ENCODE results near the gene CDK5.

CDK5 gene

GRCh38 chr7:151040616-151041375 is 16.9 kb downstream of the CDK5 start:
- H3K9ac ChIP-seq (ENCODE audit: low read length), result no peak overlapping the region
- no peaks in the 10 kb centered on the region for H3K4me1 ChIP-seq (ENCODE audit: insufficient read depth, low read length, severe bottlenecking)
- no peaks in the 10 kb centered on the region for H3K27me3 ChIP-seq (ENCODE audit: insufficient read depth, low read length)
- H3K27ac ChIP-seq (ENCODE audit: low read depth, low read length, poor library complexity, severe bottlenecking), result no peak overlapping the region
- H3K9me3 ChIP-seq (ENCODE audit: low read length), result no peaks in the 10 kb centered on the region
- no peak overlapping the region for H3K4me3 ChIP-seq (ENCODE audit: low read depth, low read length, poor library complexity, severe bottlenecking)
- no peaks in the 10 kb centered on the region for H3F3A ChIP-seq (ENCODE audit: insufficient read depth, low read length)
- no peaks in the 10 kb centered on the region for H3K9me2 ChIP-seq (ENCODE audit: low read depth, low read length)
- no peak for TF ChIP-seq EZH2 (IDR thresholded peaks at IDR 0.05; ENCODE audit: borderline replicate concordance, low read length)
- TF ChIP-seq, protein P1, sequence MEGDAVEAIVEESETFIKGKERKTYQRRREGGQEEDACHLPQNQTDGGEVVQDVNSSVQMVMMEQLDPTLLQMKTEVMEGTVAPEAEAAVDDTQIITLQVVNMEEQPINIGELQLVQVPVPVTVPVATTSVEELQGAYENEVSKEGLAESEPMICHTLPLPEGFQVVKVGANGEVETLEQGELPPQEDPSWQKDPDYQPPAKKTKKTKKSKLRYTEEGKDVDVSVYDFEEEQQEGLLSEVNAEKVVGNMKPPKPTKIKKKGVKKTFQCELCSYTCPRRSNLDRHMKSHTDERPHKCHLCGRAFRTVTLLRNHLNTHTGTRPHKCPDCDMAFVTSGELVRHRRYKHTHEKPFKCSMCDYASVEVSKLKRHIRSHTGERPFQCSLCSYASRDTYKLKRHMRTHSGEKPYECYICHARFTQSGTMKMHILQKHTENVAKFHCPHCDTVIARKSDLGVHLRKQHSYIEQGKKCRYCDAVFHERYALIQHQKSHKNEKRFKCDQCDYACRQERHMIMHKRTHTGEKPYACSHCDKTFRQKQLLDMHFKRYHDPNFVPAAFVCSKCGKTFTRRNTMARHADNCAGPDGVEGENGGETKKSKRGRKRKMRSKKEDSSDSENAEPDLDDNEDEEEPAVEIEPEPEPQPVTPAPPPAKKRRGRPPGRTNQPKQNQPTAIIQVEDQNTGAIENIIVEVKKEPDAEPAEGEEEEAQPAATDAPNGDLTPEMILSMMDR (IDR thresholded peaks at IDR 0.05; ENCODE audit: low read length), result no peak
- no peak overlapping the region for H3K4me2 ChIP-seq (ENCODE audit: low read length)
- no peaks in the 10 kb centered on the region for H4K20me1 ChIP-seq (ENCODE audit: insufficient read depth, low read length)
- no peak overlapping the region for H2AFZ ChIP-seq (ENCODE audit: low read length)
- H3K36me3 ChIP-seq (ENCODE audit: insufficient read depth, low read length), result peaks cover 30% of the 10 kb centered on the region
- no peaks in the 10 kb centered on the region for H3K79me2 ChIP-seq (ENCODE audit: insufficient read depth, low read length)

GRCh38 chr7:151039850-151040548 is 17.7 kb downstream of the CDK5 start:
- Histone ChIP-seq H4K20me1 (ENCODE audit: insufficient read depth, low read length) (no peaks in the 10 kb centered on the region), H3F3A (ENCODE audit: insufficient read depth, low read length) (no peaks in the 10 kb centered on the region), H3K4me2 (ENCODE audit: low read length) (no peak overlapping the region), H3K9me2 (ENCODE audit: low read depth, low read length) (no peaks in the 10 kb centered on the region), H3K36me3 (ENCODE audit: insufficient read depth, low read length) (peaks cover 30% of the 10 kb centered on the region; the same call in 1 of the 2 replicates), H3K4me3 (ENCODE audit: low read depth, low read length, poor library complexity, severe bottlenecking) (no peak overlapping the region), H3K27ac (ENCODE audit: low read depth, low read length, poor library complexity, severe bottlenecking) (no peak overlapping the region), H3K79me2 (ENCODE audit: insufficient read depth, low read length) (no peaks in the 10 kb centered on the region), H3K27me3 (ENCODE audit: insufficient read depth, low read length) (no peaks in the 10 kb centered on the region), H3K9ac (ENCODE audit: low read length) (no peak overlapping the region), H3K4me1 (ENCODE audit: insufficient read depth, low read length, severe bottlenecking) (no peaks in the 10 kb centered on the region), H3K9me3 (ENCODE audit: low read length) (no peaks in the 10 kb centered on the region), H2AFZ (ENCODE audit: low read length) (no peak overlapping the region)
- no peak for TF ChIP-seq EZH2 (IDR thresholded peaks at IDR 0.05; ENCODE audit: borderline replicate concordance, low read length)
- TF ChIP-seq, protein P1 (IDR thresholded peaks at IDR 0.05; ENCODE audit: low read length), result no peak

DNA sequence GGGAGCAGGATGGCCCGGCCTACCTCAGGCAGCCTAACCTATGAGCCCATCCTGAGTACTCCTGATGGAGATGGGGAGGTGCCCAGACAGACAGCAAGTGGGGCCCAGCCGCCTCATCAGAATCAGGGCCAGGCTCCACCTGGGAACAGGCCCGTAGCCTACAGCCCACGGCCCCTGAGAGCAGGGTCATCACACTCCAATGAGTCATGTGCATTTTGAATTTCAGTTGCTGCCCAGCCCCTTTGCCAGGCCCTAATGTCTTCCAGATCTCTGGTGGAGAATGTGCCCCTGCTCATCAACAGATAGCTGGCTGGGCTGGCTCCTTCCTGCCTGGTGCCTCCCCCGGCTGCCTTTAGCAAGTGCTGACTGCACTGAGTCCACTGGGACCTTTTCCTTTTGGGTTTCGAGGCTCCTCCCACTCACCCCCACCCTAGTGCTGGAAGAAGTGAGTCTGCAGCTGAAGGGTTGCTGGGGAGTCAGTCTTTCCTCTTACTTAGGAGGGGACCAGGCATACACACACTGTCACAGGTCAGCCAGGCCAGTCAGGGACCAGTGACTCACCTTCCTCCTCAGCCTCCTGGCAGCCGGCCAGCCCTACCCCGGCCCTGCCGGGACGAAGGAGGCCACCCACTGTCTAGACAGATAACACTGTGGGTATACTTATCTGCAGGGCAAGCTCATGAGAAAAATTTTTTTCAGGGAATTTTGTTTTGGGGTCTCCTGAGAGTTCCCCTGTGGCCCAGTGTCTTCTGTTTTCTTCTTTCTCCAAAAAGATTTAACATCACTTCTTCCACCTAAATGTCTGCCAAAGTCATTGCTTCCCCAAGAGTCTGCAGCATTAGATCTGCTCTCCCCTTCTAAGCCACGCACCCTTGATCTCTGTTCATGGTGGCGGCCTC is 18.5 kb downstream of the CDK5 start:
- no peak overlapping the region for H3K27ac ChIP-seq (ENCODE audit: low read depth, low read length, poor library complexity, severe bottlenecking)
- H3K4me2 ChIP-seq (ENCODE audit: low read length), result no peak overlapping the region

More for the DNA sequence above, 18.5 kb downstream of the CDK5 start:
- Histone ChIP-seq H3K9me2 (ENCODE audit: low read depth, low read length) (no peaks in the 10 kb centered on the region), H2AFZ (ENCODE audit: low read length) (no peak overlapping the region), H3K9me3 (ENCODE audit: low read length) (no peaks in the 10 kb centered on the region), H3K36me3 (ENCODE audit: insufficient read depth, low read length) (peaks cover 36% of the 10 kb centered on the region; the same call in 1 of the 2 replicates), H3K4me1 (ENCODE audit: insufficient read depth, low read length, severe bottlenecking) (no peaks in the 10 kb centered on the region), H3F3A (ENCODE audit: insufficient read depth, low read length) (no peaks in the 10 kb centered on the region), H3K9ac (ENCODE audit: low read length) (no peak overlapping the region), H3K27me3 (ENCODE audit: insufficient read depth, low read length) (no peaks in the 10 kb centered on the region), H4K20me1 (ENCODE audit: insufficient read depth, low read length) (no peaks in the 10 kb centered on the region), H3K4me3 (ENCODE audit: low read depth, low read length, poor library complexity, severe bottlenecking) (no peak overlapping the region), H3K79me2 (ENCODE audit: insufficient read depth, low read length) (no peaks in the 10 kb centered on the region)
- TF ChIP-seq, protein P1 (IDR thresholded peaks at IDR 0.05; ENCODE audit: low read length), result no peak
- no peak for TF ChIP-seq EZH2 (IDR thresholded peaks at IDR 0.05; ENCODE audit: borderline replicate concordance, low read length)
